Measurements from ENCODE around the gene PPARGC1A. TPM values are rescaled to one million over a fixed set of nuclear protein-coding genes. Genes with fewer than 3 reads are reported as not detected.
A peak's percentile ranks its signal among the peaks of the same experiment; 100 is the strongest.

PPARGC1A gene
- polyA plus RNA-seq, 2 donors, result 0.49 to 0.55 TPM

GRCh38 chr4:23915459-23916132 is 25.7 kb upstream of the PPARGC1A start:
- no peak overlapping the region for H3K27ac ChIP-seq (ENCODE audit: low read depth in 2 of 2, low read length in 1 of 2)
- H3K4me3 ChIP-seq (ENCODE audit: low read depth in 1 of 2, low read length in 2 of 2), result no peak overlapping the region
- WGBS, 2 donors, result 82 to 90% methylated on average over 2 of the region's 2 CpGs
- no peaks in the 10 kb centered on the region for H3K27me3 ChIP-seq (ENCODE audit: control insufficient read depth in 1 of 2, insufficient read depth in 2 of 2, low read length in 2 of 2)
- H3K4me1 ChIP-seq (ENCODE audit: control insufficient read depth in 2 of 2, insufficient read depth in 2 of 2, low read length in 1 of 2), result no peaks in the 10 kb centered on the region
- H3K9me3 ChIP-seq (ENCODE audit: control insufficient read depth in 2 of 2, insufficient read depth in 1 of 2, low read depth in 1 of 2, low read length in 1 of 2), result no peaks in the 10 kb centered on the region
- no peaks in the 10 kb centered on the region for H3K36me3 ChIP-seq (ENCODE audit: control insufficient read depth in 2 of 2, insufficient read depth in 2 of 2, low read length in 1 of 2)

- H3K27me3 ChIP-seq (ENCODE audit: control insufficient read depth in 1 of 2, insufficient read depth in 2 of 2, low read length in 2 of 2), result no peaks in the 10 kb centered on the region
- no peak overlapping the region for H3K4me3 ChIP-seq (ENCODE audit: low read depth in 1 of 2, low read length in 2 of 2)
- no peaks in the 10 kb centered on the region for H3K9me3 ChIP-seq (ENCODE audit: control insufficient read depth in 2 of 2, insufficient read depth in 1 of 2, low read depth in 1 of 2, low read length in 1 of 2)
- no peaks in the 10 kb centered on the region for H3K36me3 ChIP-seq (ENCODE audit: control insufficient read depth in 2 of 2, insufficient read depth in 2 of 2, low read length in 1 of 2)
- 83 to 94% methylated on average over 2 of the region's 2 CpGs for WGBS, 2 donors
- no peaks in the 10 kb centered on the region for H3K4me1 ChIP-seq (ENCODE audit: control insufficient read depth in 2 of 2, insufficient read depth in 2 of 2, low read length in 1 of 2)
- H3K27ac ChIP-seq (ENCODE audit: low read depth in 2 of 2, low read length in 1 of 2), result no peak overlapping the region
Observed at GRCh38 chr4:23911675-23912455, 22.0 kb upstream of the PPARGC1A start.

GRCh38 chr4:23909671-23910070 is 19.8 kb upstream of the PPARGC1A start:
- Histone ChIP-seq H3K4me3 (ENCODE audit: low read depth in 1 of 2, low read length in 2 of 2) (no peak overlapping the region), H3K27ac (ENCODE audit: low read depth in 2 of 2, low read length in 1 of 2) (no peak overlapping the region), H3K36me3 (ENCODE audit: control insufficient read depth in 2 of 2, insufficient read depth in 2 of 2, low read length in 1 of 2) (no peaks in the 10 kb centered on the region), H3K4me1 (ENCODE audit: control insufficient read depth in 2 of 2, insufficient read depth in 2 of 2, low read length in 1 of 2) (no peaks in the 10 kb centered on the region), H3K9me3 (ENCODE audit: control insufficient read depth in 2 of 2, insufficient read depth in 1 of 2, low read depth in 1 of 2, low read length in 1 of 2) (no peaks in the 10 kb centered on the region), H3K27me3 (ENCODE audit: control insufficient read depth in 1 of 2, insufficient read depth in 2 of 2, low read length in 2 of 2) (no peaks in the 10 kb centered on the region)
- 41 to 43% methylated on average over 1 of the region's 1 CpG for WGBS, 2 donors

- Histone ChIP-seq H3K9me3 (ENCODE audit: control insufficient read depth in 2 of 2, insufficient read depth in 1 of 2, low read depth in 1 of 2, low read length in 1 of 2) (no peaks in the 10 kb centered on the region), H3K4me3 (ENCODE audit: low read depth in 1 of 2, low read length in 2 of 2) (no peak overlapping the region), H3K4me1 (ENCODE audit: control insufficient read depth in 2 of 2, insufficient read depth in 2 of 2, low read length in 1 of 2) (no peaks in the 10 kb centered on the region), H3K27ac (ENCODE audit: low read depth in 2 of 2, low read length in 1 of 2) (no peak overlapping the region), H3K36me3 (ENCODE audit: control insufficient read depth in 2 of 2, insufficient read depth in 2 of 2, low read length in 1 of 2) (no peaks in the 10 kb centered on the region), H3K27me3 (ENCODE audit: control insufficient read depth in 1 of 2, insufficient read depth in 2 of 2, low read length in 2 of 2) (no peaks in the 10 kb centered on the region)
- 72 to 74% methylated on average over 3 of the region's 3 CpGs for WGBS, 2 donors
Observed at GRCh38 chr4:23906839-23907238, 17.0 kb upstream of the PPARGC1A start.

GRCh38 chr4:23904639-23905071 is 14.8 kb upstream of the PPARGC1A start:
- Histone ChIP-seq H3K27ac (ENCODE audit: low read depth in 2 of 2, low read length in 1 of 2) (peak overlapping the region; percentile 28 to 41), H3K27me3 (ENCODE audit: control insufficient read depth in 1 of 2, insufficient read depth in 2 of 2, low read length in 2 of 2) (no peaks in the 10 kb centered on the region), H3K4me1 (ENCODE audit: control insufficient read depth in 2 of 2, insufficient read depth in 2 of 2, low read length in 1 of 2) (no peaks in the 10 kb centered on the region), H3K9me3 (ENCODE audit: control insufficient read depth in 2 of 2, insufficient read depth in 1 of 2, low read depth in 1 of 2, low read length in 1 of 2) (no peaks in the 10 kb centered on the region), H3K36me3 (ENCODE audit: control insufficient read depth in 2 of 2, insufficient read depth in 2 of 2, low read length in 1 of 2) (no peaks in the 10 kb centered on the region), H3K4me3 (ENCODE audit: low read depth in 1 of 2, low read length in 2 of 2) (no peak overlapping the region)
- 43 to 54% methylated on average over 5 of the region's 5 CpGs for WGBS, 2 donors

- Histone ChIP-seq H3K4me1 (ENCODE audit: control insufficient read depth in 2 of 2, insufficient read depth in 2 of 2, low read length in 1 of 2) (no peaks in the 10 kb centered on the region), H3K36me3 (ENCODE audit: control insufficient read depth in 2 of 2, insufficient read depth in 2 of 2, low read length in 1 of 2) (no peaks in the 10 kb centered on the region), H3K9me3 (ENCODE audit: control insufficient read depth in 2 of 2, insufficient read depth in 1 of 2, low read depth in 1 of 2, low read length in 1 of 2) (no peaks in the 10 kb centered on the region), H3K27me3 (ENCODE audit: control insufficient read depth in 1 of 2, insufficient read depth in 2 of 2, low read length in 2 of 2) (no peaks in the 10 kb centered on the region), H3K27ac (ENCODE audit: low read depth in 2 of 2, low read length in 1 of 2) (peak overlapping the region in 1 of 2 donors; percentile 9), H3K4me3 (ENCODE audit: low read depth in 1 of 2, low read length in 2 of 2) (no peak overlapping the region)
- WGBS, 2 donors, result 36 to 41% methylated on average over 7 of the region's 7 CpGs
Observed at GRCh38 chr4:23903859-23904438, 14.1 kb upstream of the PPARGC1A start.

GRCh38 chr4:23902222-23902804 is 12.5 kb upstream of the PPARGC1A start:
- no peak overlapping the region for H3K27ac ChIP-seq (ENCODE audit: low read depth in 2 of 2, low read length in 1 of 2)
- H3K27me3 ChIP-seq (ENCODE audit: control insufficient read depth in 1 of 2, insufficient read depth in 2 of 2, low read length in 2 of 2), result no peaks in the 10 kb centered on the region
- no peaks in the 10 kb centered on the region for H3K9me3 ChIP-seq (ENCODE audit: control insufficient read depth in 2 of 2, insufficient read depth in 1 of 2, low read depth in 1 of 2, low read length in 1 of 2)
- no peaks in the 10 kb centered on the region for H3K4me1 ChIP-seq (ENCODE audit: control insufficient read depth in 2 of 2, insufficient read depth in 2 of 2, low read length in 1 of 2)
- no peaks in the 10 kb centered on the region for H3K36me3 ChIP-seq (ENCODE audit: control insufficient read depth in 2 of 2, insufficient read depth in 2 of 2, low read length in 1 of 2)
- H3K4me3 ChIP-seq (ENCODE audit: low read depth in 1 of 2, low read length in 2 of 2), result no peak overlapping the region
- 86 to 90% methylated on average over 4 of the region's 4 CpGs for WGBS, 2 donors

GRCh38 chr4:23900636-23901035 is 10.8 kb upstream of the PPARGC1A start:
- 87 to 88% methylated on average over 6 of the region's 6 CpGs for WGBS, 2 donors

GRCh38 chr4:23899565-23899964 is 9.7 kb upstream of the PPARGC1A start:
- no peaks in the 10 kb centered on the region for H3K4me1 ChIP-seq (ENCODE audit: control insufficient read depth in 2 of 2, insufficient read depth in 2 of 2, low read length in 1 of 2)
- no peaks in the 10 kb centered on the region for H3K36me3 ChIP-seq (ENCODE audit: control insufficient read depth in 2 of 2, insufficient read depth in 2 of 2, low read length in 1 of 2)
- WGBS, 2 donors, result 87 to 88% methylated on average over 4 of the region's 4 CpGs
- H3K9me3 ChIP-seq (ENCODE audit: control insufficient read depth in 2 of 2, insufficient read depth in 1 of 2, low read depth in 1 of 2, low read length in 1 of 2), result no peaks in the 10 kb centered on the region
- no peak overlapping the region for H3K4me3 ChIP-seq (ENCODE audit: low read depth in 1 of 2, low read length in 2 of 2)
- no peaks in the 10 kb centered on the region for H3K27me3 ChIP-seq (ENCODE audit: control insufficient read depth in 1 of 2, insufficient read depth in 2 of 2, low read length in 2 of 2)
- H3K27ac ChIP-seq (ENCODE audit: low read depth in 2 of 2, low read length in 1 of 2), result no peak overlapping the region

More at GRCh38 chr4:23900636-23901035, 10.8 kb upstream of the PPARGC1A start:
- no peaks in the 10 kb centered on the region for H3K4me1 ChIP-seq (ENCODE audit: control insufficient read depth in 2 of 2, insufficient read depth in 2 of 2, low read length in 1 of 2)
- H3K27me3 ChIP-seq (ENCODE audit: control insufficient read depth in 1 of 2, insufficient read depth in 2 of 2, low read length in 2 of 2), result no peaks in the 10 kb centered on the region
- no peak overlapping the region for H3K27ac ChIP-seq (ENCODE audit: low read depth in 2 of 2, low read length in 1 of 2)
- H3K36me3 ChIP-seq (ENCODE audit: control insufficient read depth in 2 of 2, insufficient read depth in 2 of 2, low read length in 1 of 2), result no peaks in the 10 kb centered on the region
- no peak overlapping the region for H3K4me3 ChIP-seq (ENCODE audit: low read depth in 1 of 2, low read length in 2 of 2)
- no peaks in the 10 kb centered on the region for H3K9me3 ChIP-seq (ENCODE audit: control insufficient read depth in 2 of 2, insufficient read depth in 1 of 2, low read depth in 1 of 2, low read length in 1 of 2)

Measured in esophagus (tissue), 2 donors.